NCI-H1105 (cell line): ENCODE data around the gene ASTN2.

Experiments used
- DNase-seq: peaks from one replicate; lab custom pipeline; 2025; lab: John Stamatoyannopoulos, UW

Gene ASTN2

GRCh38 chr9:116484492-116485061, 930.3 kb downstream of the ASTN2 start:
- DNase-seq: no peak

DNA sequence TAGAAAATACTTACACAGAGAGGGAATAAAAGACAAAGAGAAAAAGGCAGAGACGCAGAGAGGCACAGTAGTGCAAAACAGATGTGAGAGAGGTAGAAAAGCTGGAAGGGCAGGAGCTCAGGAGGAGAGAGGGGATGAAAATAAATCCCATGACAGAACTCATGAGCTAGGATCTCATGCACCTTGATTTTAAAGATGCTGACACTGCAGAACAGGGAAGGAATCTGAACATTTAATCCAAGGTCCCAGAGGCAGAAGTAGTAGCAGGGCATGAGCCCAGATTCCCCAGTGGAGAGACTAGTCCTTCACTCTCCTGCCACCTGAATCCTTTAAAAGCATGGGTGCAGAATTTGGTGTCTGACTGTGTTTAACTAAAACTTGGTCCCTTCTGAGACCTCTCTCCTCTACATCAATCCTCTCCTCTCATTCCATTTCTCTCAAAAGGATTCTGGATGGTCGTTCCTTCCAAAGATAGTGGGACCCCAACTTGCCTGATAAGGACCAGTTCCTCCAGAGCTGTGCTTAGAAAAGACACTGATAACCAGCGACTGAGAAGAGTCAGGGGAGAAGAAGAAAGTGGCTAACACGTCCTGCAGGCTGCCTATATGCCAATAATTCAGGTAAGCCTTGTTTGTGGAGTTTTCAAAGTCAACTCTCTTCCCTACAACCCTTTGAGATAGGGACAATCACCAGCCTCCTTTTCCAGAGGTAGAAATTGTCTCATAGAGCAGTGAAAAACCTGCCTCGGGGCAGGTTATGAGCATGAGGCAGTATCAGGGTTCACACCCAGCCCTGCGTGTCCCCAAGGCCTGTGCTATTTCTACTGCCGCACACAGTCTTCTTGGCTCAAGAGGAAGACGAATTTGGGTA, 931.0 kb downstream of the ASTN2 start:
- DNase-seq: no peak

DNA sequence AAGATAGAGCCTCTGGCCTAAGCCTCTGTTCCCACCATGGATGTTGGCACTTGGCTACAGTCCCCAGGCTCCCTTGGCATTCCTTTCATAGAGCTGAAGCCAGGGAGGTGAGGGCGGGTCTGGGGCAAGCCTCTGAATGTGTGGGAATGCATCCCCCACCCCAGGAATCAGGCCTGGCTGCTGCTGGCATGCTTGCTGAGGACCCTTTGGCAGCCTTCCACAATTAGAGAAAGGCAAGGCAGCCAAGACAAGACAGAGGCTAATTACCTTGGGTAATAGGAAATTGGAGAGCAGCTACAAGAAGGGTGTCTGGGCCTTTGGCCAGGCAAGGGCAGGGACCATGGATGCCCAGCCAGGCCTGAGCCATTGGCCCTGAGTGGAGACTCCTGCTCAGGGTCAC, 932.1 kb downstream of the ASTN2 start:
- DNase-seq: peak; percentile 9

DNA sequence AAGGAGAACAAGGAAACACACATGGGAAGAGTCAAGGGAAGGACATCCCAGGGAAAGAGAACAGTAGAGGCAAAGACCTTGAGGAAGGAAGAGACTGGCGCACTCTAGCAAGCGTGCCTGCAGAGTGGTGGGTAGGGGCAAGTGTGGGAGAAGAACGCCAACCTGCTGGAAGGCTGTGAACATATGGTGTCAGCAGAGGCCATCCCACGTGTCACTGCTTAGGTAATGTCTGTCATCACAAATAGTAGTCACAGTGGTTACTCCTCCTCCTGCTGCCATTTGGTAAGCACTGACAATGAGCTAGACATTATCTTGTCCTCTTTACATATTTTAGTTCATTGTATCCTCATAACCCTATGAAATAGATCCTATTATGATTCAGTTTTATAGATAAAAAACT, 934.2 kb downstream of the ASTN2 start:
- no peak for DNase-seq

- DNase-seq: no peak
Measured at GRCh38 chr9:116479967-116480366, 934.9 kb downstream of the ASTN2 start.

DNA sequence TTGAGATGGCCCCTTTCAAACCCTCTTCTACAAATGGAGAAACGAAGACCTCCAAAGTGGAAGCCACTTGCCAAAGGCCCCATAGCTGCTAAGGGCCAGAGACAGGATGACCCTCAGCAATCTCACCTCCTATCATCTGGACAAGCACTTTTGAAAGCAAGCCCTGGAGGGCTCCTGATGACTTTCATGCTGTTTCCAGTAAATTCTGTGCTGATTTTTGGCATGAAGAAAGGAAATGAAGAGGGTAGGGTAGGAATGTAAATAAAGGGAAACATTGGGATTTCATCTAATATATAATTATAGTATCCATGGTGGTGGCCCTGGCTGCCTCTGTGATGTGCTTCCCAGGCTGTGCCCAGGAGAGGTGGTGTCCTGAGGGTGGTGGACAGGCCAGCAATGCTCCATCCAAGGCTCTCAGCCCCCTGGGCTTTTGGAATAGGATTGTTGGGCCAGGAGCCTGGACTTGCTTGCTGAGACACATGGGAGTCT, 935.8 kb downstream of the ASTN2 start:
- DNase-seq: no peak

DNA sequence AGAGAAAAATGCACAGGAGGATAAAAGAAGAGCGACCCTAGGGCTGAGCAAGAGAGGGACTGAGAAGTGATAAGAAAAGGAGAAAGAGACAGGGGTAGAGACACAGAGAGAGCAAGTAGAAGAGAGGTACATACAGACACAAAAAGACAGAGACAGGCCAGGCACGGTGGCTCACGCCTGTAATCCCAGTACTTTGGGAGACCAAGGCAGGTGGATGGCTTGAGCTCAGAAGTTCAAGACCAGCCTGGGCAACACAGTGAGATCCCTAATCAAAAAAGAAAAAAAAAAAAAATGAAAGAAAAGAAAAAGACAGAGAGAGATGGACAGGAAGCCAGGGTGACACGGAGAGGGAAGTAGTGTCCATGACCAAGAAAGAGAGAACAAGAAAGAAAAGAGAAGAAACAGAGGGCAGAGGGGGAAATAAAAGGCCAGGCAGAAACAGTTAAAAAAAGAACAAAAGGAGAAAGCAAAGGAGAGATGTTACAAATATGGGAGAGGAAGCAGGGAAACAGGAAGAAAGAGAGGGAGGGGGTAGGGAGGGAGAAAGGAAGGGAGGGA, 937.2 kb downstream of the ASTN2 start:
- DNase-seq: no peak

- DNase-seq: no peak
Measured at GRCh38 chr9:116476935-116477381, 937.9 kb downstream of the ASTN2 start.

DNA sequence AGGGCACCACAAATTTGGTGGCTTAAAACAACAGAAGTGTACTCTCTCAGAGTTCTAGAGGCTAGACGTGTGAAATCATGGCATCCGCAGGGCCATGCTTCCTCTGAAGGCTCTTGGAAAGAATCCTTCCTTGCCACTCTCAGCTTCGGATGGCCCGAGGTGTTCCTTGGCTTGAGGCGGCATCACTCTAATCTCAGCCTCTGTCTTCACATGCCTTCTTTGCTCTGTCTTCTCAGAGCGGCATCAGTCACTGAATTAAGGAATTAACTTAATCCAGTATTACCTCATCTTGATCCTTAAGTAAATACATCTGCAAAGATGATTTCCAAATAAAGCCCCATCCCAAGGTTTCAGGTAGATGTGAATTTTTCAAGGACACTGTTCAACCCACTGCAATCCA, 938.9 kb downstream of the ASTN2 start:
- no peak for DNase-seq

GRCh38 chr9:116475201-116475600, 939.7 kb downstream of the ASTN2 start:
- DNase-seq: no peak

DNA sequence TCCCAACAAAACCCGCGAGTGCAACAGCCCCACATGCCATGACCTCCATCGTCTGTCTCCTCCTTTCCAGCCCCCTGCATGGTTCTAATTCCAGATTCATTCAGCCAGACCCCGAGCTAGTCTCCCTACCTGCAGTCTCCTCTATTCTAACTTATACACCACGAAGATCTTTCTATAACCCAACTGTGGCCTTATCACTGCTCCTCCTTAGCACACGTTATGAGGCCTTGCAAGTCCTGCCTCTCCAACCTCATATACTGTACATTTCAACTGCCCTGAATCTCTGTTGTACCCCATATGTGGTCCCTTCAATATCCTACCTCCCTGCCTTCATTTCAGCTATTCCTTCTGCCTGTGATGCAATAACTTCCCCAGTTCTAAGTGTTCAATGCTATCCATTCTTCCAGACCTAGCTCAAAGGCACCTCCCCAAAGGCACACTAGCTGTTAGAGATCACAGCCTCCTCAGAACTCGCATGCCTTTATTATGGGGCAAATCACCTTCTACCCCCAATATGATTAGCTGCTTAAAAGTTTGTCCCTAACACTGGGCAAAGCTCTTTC, 942.8 kb downstream of the ASTN2 start:
- DNase-seq: no peak

- no peak for DNase-seq
Measured at GRCh38 chr9:116471093-116471906, 943.6 kb downstream of the ASTN2 start.

GRCh38 chr9:116468793-116469527, 945.9 kb downstream of the ASTN2 start:
- no peak for DNase-seq

- no peak for DNase-seq
Measured at GRCh38 chr9:116468369-116468768, 946.5 kb downstream of the ASTN2 start.

GRCh38 chr9:116467740-116468351, 947.0 kb downstream of the ASTN2 start:
- DNase-seq: no peak

- no peak for DNase-seq
Measured at GRCh38 chr9:116466271-116467235, 948.3 kb downstream of the ASTN2 start.

DNA sequence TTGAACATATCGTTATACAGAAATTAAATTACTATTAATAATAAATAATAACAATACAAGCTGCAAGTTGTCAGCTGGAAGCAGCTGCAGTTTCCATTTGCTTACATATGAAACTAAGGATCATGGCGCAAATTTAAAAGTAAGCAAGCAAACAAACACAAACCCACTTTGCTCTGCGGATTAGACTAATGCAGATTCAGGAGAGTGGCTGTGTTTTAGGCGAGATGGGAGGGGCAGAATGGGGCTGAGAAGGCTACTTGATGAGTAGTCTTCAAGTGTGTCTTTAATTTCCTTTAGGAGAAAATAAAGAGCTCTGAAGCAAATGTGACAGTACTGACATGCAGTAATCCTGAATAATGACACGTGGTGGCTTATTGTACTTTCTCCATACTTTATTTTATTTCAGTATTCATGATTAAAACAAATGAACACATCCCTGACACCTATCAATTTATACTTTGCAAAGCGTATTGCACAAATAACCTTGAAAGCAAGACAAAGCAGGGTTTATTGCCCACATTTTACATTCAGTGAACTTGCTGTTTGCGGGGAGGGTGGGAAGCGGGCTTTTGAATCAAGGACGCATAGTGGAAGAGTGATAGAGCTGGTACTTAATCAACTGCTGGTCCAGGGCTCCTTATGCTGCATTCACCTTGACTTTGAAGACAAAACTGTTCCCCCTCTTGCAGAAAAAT, 949.1 kb downstream of the ASTN2 start:
- DNase-seq: no peak

DNA sequence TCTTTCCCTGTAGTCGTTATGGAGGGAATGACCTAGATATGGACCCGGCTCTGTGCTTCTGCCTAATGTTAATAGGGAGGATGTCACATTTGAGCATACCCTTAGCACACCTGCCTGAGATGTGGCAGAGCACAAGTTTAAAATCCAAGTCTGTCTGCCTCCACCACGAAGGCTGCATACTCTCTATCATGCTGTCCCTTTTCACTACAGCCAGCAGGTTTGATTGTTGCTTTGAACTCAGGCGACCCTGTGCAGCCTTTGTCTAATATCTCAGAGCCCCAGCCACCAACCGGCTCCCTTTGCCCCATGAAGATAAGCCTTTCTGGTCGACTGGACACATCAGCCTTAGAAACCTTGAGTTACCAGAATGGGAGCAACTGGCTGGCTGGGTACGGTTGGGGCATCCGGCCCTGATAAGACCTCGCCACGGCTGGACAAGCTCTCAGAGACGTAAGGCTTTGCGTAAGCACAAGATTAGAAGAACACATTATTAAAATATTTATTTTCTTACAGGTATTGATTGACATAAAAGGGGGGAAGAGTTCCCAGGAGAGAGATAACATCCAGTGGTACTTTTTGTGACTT, 949.8 kb downstream of the ASTN2 start:
- DNase-seq: no peak

- no peak for DNase-seq
Measured at GRCh38 chr9:116464423-116464822, 950.4 kb downstream of the ASTN2 start.
